ENCODE measurements around the gene NCEH1. TPM values are rescaled to one million over a fixed set of nuclear protein-coding genes. Genes with fewer than 3 reads are reported as not detected.

The NCEH1 gene
- total RNA-seq, 1 experiment from 2014 or later: 11.5 TPM

- POLR2A ChIA-PET: no interaction called here
- TF ChIP-seq FOSL1 (IDR thresholded peaks at IDR 0.05; ENCODE audit: low read depth) (no peak), ZNF274 (IDR thresholded peaks at IDR 0.05; ENCODE audit: low read depth, low read length) (no peak), CBX3 (IDR thresholded peaks at IDR 0.05; ENCODE audit: low read depth) (no peak), SIN3A (IDR thresholded peaks at IDR 0.05; ENCODE audit: low read depth) (no peak), YY1 (IDR thresholded peaks at IDR 0.05; ENCODE audit: extremely low read depth, insufficient replicate concordance, low read depth, low read length) (no peak), CEBPB (IDR thresholded peaks at IDR 0.05; ENCODE audit: low read depth) (no peak), SP1 (IDR thresholded peaks at IDR 0.05; ENCODE audit: low read depth) (no peak), ATF3 (IDR thresholded peaks at IDR 0.05) (no peak), EZH2phosphoT487 (IDR thresholded peaks at IDR 0.05; ENCODE audit: borderline replicate concordance) (no peak)
- TF ChIP-seq, protein P1, sequence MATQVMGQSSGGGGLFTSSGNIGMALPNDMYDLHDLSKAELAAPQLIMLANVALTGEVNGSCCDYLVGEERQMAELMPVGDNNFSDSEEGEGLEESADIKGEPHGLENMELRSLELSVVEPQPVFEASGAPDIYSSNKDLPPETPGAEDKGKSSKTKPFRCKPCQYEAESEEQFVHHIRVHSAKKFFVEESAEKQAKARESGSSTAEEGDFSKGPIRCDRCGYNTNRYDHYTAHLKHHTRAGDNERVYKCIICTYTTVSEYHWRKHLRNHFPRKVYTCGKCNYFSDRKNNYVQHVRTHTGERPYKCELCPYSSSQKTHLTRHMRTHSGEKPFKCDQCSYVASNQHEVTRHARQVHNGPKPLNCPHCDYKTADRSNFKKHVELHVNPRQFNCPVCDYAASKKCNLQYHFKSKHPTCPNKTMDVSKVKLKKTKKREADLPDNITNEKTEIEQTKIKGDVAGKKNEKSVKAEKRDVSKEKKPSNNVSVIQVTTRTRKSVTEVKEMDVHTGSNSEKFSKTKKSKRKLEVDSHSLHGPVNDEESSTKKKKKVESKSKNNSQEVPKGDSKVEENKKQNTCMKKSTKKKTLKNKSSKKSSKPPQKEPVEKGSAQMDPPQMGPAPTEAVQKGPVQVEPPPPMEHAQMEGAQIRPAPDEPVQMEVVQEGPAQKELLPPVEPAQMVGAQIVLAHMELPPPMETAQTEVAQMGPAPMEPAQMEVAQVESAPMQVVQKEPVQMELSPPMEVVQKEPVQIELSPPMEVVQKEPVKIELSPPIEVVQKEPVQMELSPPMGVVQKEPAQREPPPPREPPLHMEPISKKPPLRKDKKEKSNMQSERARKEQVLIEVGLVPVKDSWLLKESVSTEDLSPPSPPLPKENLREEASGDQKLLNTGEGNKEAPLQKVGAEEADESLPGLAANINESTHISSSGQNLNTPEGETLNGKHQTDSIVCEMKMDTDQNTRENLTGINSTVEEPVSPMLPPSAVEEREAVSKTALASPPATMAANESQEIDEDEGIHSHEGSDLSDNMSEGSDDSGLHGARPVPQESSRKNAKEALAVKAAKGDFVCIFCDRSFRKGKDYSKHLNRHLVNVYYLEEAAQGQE (IDR thresholded peaks at IDR 0.05; ENCODE audit: low read depth): no peak
- TF ChIP-seq, protein P2, sequence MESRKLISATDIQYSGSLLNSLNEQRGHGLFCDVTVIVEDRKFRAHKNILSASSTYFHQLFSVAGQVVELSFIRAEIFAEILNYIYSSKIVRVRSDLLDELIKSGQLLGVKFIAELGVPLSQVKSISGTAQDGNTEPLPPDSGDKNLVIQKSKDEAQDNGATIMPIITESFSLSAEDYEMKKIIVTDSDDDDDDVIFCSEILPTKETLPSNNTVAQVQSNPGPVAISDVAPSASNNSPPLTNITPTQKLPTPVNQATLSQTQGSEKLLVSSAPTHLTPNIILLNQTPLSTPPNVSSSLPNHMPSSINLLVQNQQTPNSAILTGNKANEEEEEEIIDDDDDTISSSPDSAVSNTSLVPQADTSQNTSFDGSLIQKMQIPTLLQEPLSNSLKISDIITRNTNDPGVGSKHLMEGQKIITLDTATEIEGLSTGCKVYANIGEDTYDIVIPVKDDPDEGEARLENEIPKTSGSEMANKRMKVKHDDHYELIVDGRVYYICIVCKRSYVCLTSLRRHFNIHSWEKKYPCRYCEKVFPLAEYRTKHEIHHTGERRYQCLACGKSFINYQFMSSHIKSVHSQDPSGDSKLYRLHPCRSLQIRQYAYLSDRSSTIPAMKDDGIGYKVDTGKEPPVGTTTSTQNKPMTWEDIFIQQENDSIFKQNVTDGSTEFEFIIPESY (IDR thresholded peaks at IDR 0.05; ENCODE audit: extremely low read depth, insufficient replicate concordance, low read length): no peak
- DNase-seq (ENCODE audit: low read depth, low spot score): no peak
- Histone ChIP-seq H2AFZ (ENCODE audit: low read depth, low read length, poor library complexity, severe bottlenecking) (no peak overlapping the region), H3K36me3 (ENCODE audit: control insufficient read depth in 1 of 2, insufficient read depth in 2 of 2, low read length in 2 of 2) (no peaks in the 10 kb centered on the region; a peak in 1 of 4 replicates), H3K4me2 (ENCODE audit: low read length) (no peak overlapping the region), H3K79me2 (ENCODE audit: insufficient read depth, low read length) (no peaks in the 10 kb centered on the region), H3K27ac (ENCODE audit: low read depth, low read length) (no peak overlapping the region), H3K4me3 (replicated peaks in 1 of 2; ENCODE audit: low read depth in 1 of 2, low read length in 2 of 2) (no peak overlapping the region), H3K4me1 (ENCODE audit: control insufficient read depth in 1 of 2, insufficient read depth in 2 of 2, low read length in 2 of 2) (peaks cover 4 to 14% of the 10 kb centered on the region in 2 experiments), H4K20me1 (ENCODE audit: insufficient read depth) (no peaks in the 10 kb centered on the region), H3K27me3 (ENCODE audit: insufficient read depth, low read length) (no peaks in the 10 kb centered on the region), H3K9me3 (ENCODE audit: control insufficient read depth in 1 of 2, insufficient read depth in 1 of 2, low read depth in 1 of 2, low read length in 2 of 2) (no peaks in the 10 kb centered on the region), H3K9me2 (ENCODE audit: insufficient read depth) (no peaks in the 10 kb centered on the region), H3K9ac (ENCODE audit: low read length) (no peak overlapping the region)
- CTCF ChIA-PET: no interaction called here
- no TSS peak for BruUV-seq (replicated peaks)
- intact Hi-C loops (cut with micrococcal nuclease): no loop called here
- ATAC-seq: no peak
- RAD21 ChIA-PET (ENCODE audit: low non-redundant PET in 1 of 2, low total read pairs in 2 of 2, uncharacterized antibody in 2 of 2, unreplicated experiment in 2 of 2): no interaction called here
Measured at GRCh38 chr3:172630316-172630715, 80.6 kb downstream of the NCEH1 start.

All from HCT116 (cell line).